Measurements from ENCODE around the gene VAC14. TPM values are rescaled to one million over a fixed set of nuclear protein-coding genes. Genes with fewer than 3 reads are reported as not detected.

VAC14 gene
- total and polyA plus RNA-seq, 2 experiments from 2014 or later, result 42.3 to 77.7 TPM

GRCh38 chr16:70777973-70778406 is 23.0 kb downstream of the VAC14 start:
- H4K20me1 ChIP-seq (replicated peaks; ENCODE audit: insufficient read depth), result 0 out of 2 replicates have a peak, but pooled peaks cover 3% of the 10 kb centered on the region
- H3K27ac ChIP-seq (ENCODE audit: low read depth), result no peak overlapping the region
- peaks cover 58% of the 10 kb centered on the region for H3K36me3 Mint-ChIP-seq (ENCODE audit: low read depth)
- H2AFZ ChIP-seq, result no peak overlapping the region
- H3K4me1 Mint-ChIP-seq, result peaks cover 5% of the 10 kb centered on the region; the same call in 1 of the 3 replicates
- H3K4me1 ChIP-seq (ENCODE audit: insufficient read depth), result 0 out of 2 replicates have a peak, but pooled peaks cover 3% of the 10 kb centered on the region
- H3K27me3 Mint-ChIP-seq (ENCODE audit: insufficient read depth, low read depth, poor library complexity), result peaks cover 15% of the 10 kb centered on the region
- no peak overlapping the region for H3K27ac Mint-ChIP-seq
- no peak for ATAC-seq
- no peaks in the 10 kb centered on the region for H3K79me2 ChIP-seq (replicated peaks; ENCODE audit: insufficient read depth)
- TF ChIP-seq POLR2AphosphoS5 (IDR thresholded peaks at IDR 0.05; ENCODE audit: low read depth) (no peak), EZH2 (IDR thresholded peaks at IDR 0.05; ENCODE audit: low read depth, unreplicated experiment) (no peak), JUNB (IDR thresholded peaks at IDR 0.05; ENCODE audit: unreplicated experiment) (no peak), ZNF114 (CRISPR knock-in tag; IDR thresholded peaks at IDR 0.05) (no peak), NANOG (IDR thresholded peaks at IDR 0.05; ENCODE audit: borderline replicate concordance) (no peak)
- H3K9me3 Mint-ChIP-seq, result peaks cover 3% of the 10 kb centered on the region; the same call in 2 of the 3 replicates
- peaks cover 20% of the 10 kb centered on the region; the same call in 1 of the 2 replicates for H3K36me3 ChIP-seq (ENCODE audit: insufficient read depth)
- no peak overlapping the region for H3K4me3 ChIP-seq
- H3K27me3 ChIP-seq (ENCODE audit: insufficient read depth), result no peaks in the 10 kb centered on the region
- no peak overlapping the region for H3K4me2 ChIP-seq
- no peak for DNase-seq (ENCODE audit: low spot score)
- no peak overlapping the region for H3K4me3 Mint-ChIP-seq
- H3F3A ChIP-seq (replicated peaks; ENCODE audit: low read depth), result no peaks in the 10 kb centered on the region
- H3K9me2 ChIP-seq (ENCODE audit: insufficient read depth), result no peaks in the 10 kb centered on the region

- Histone ChIP-seq H3K4me1 (ENCODE audit: insufficient read depth) (0 out of 2 replicates have a peak, but pooled peaks cover 3% of the 10 kb centered on the region), H3K9me2 (ENCODE audit: insufficient read depth) (no peaks in the 10 kb centered on the region), H3K4me2 (no peak overlapping the region), H3F3A (replicated peaks; ENCODE audit: low read depth) (no peaks in the 10 kb centered on the region), H3K27me3 (ENCODE audit: insufficient read depth) (no peaks in the 10 kb centered on the region), H3K4me3 (no peak overlapping the region), H3K27ac (ENCODE audit: low read depth) (no peak overlapping the region), H4K20me1 (replicated peaks; ENCODE audit: insufficient read depth) (0 out of 2 replicates have a peak, but pooled peaks cover 3% of the 10 kb centered on the region), H2AFZ (no peak overlapping the region), H3K36me3 (ENCODE audit: insufficient read depth) (peaks cover 20% of the 10 kb centered on the region; the same call in 1 of the 2 replicates), H3K79me2 (replicated peaks; ENCODE audit: insufficient read depth) (no peaks in the 10 kb centered on the region)
- H3K4me1 Mint-ChIP-seq, result peaks cover 5% of the 10 kb centered on the region; the same call in 1 of the 3 replicates
- H3K9me3 Mint-ChIP-seq, result peaks cover 3% of the 10 kb centered on the region; the same call in 2 of the 3 replicates
- no peak overlapping the region for H3K27ac Mint-ChIP-seq
- H3K4me3 Mint-ChIP-seq, result no peak overlapping the region
- ATAC-seq (no peak), DNase-seq (ENCODE audit: low spot score) (no peak)
- peaks cover 13% of the 10 kb centered on the region for H3K27me3 Mint-ChIP-seq (ENCODE audit: insufficient read depth, low read depth, poor library complexity)
- peaks cover 53% of the 10 kb centered on the region for H3K36me3 Mint-ChIP-seq (ENCODE audit: low read depth)
- TF ChIP-seq ZNF114 (CRISPR knock-in tag; IDR thresholded peaks at IDR 0.05), result no peak
- no peak for TF ChIP-seq STAT1 (IDR thresholded peaks at IDR 0.05; ENCODE audit: unreplicated experiment)
- no peak for TF ChIP-seq EZH2 (IDR thresholded peaks at IDR 0.05; ENCODE audit: low read depth, unreplicated experiment)
- no peak for TF ChIP-seq EZH2phosphoT487 (IDR thresholded peaks at IDR 0.05; ENCODE audit: unreplicated experiment)
- no peak for TF ChIP-seq POLR2AphosphoS5 (IDR thresholded peaks at IDR 0.05; ENCODE audit: low read depth)
- no peak for TF ChIP-seq NANOG (IDR thresholded peaks at IDR 0.05; ENCODE audit: borderline replicate concordance)
- TF ChIP-seq ZNF462 (CRISPR knock-in tag; IDR thresholded peaks at IDR 0.05), result no peak
- no peak for TF ChIP-seq REST (IDR thresholded peaks at IDR 0.05; ENCODE audit: unreplicated experiment)
- no peak for TF ChIP-seq JUNB (IDR thresholded peaks at IDR 0.05; ENCODE audit: unreplicated experiment)
Observed at GRCh38 chr16:70777496-70777895, 23.5 kb downstream of the VAC14 start.

All from GM23338 (cell line).